Measurements from ENCODE around the gene ARHGAP24.

DNA sequence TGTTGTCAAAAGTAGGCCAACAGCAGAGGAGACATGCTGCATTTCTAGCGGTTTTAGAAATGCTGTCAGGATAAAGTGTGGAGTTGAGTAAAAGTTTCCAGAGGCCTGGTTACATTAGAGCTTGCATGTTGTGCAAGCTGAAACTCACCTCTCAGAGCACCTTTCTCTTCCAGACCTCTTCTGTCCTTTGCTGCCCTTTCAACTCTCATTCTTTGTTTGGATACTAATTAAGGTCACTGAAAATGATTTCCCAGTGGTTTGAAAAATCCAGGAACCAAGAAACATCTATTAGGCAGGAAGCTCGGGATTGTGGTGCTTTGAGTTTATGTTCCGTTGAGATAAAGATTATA, 458.3 kb downstream of the ARHGAP24 start:
- TF ChIP-seq, protein P1, sequence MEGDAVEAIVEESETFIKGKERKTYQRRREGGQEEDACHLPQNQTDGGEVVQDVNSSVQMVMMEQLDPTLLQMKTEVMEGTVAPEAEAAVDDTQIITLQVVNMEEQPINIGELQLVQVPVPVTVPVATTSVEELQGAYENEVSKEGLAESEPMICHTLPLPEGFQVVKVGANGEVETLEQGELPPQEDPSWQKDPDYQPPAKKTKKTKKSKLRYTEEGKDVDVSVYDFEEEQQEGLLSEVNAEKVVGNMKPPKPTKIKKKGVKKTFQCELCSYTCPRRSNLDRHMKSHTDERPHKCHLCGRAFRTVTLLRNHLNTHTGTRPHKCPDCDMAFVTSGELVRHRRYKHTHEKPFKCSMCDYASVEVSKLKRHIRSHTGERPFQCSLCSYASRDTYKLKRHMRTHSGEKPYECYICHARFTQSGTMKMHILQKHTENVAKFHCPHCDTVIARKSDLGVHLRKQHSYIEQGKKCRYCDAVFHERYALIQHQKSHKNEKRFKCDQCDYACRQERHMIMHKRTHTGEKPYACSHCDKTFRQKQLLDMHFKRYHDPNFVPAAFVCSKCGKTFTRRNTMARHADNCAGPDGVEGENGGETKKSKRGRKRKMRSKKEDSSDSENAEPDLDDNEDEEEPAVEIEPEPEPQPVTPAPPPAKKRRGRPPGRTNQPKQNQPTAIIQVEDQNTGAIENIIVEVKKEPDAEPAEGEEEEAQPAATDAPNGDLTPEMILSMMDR (IDR thresholded peaks at IDR 0.05): no peak
- no peak for TF ChIP-seq POLR2A (IDR thresholded peaks at IDR 0.05)
- TF ChIP-seq EP300 (IDR thresholded peaks at IDR 0.05): no peak

All from ovary (tissue), 3 donors.